ENCODE measurements around the gene FAIM2.

- TF ChIP-seq POLR2A (IDR thresholded peaks at IDR 0.05) (no peak), CTCF (IDR thresholded peaks at IDR 0.05) (no peak)
These were observed 1.0 kb downstream of the FAIM2 start for GRCh38 chr12:49902399-49903350.

Measured in heart left ventricle (tissue), 13 donors.